ENCODE results near the gene MEG3.

MEG3 gene

DNA sequence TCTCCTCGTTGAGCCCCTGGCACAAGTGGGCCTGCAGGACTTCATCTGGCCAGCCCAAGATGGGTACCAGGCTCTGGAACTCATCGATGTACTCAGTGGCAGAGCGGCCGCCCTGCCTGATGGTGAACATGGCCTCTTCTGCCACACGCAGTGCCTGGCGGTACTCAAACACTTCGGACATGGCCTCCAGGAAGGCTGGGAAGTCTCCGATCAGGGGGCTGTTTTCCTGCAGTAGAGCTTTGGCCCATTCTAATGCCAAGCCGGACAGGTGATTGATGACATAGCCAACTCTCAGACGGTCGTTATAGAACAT, 57.8 kb downstream of the MEG3 start:
- DNase-seq = no peak

GRCh38 chr14:100884456-100884855, 58.5 kb downstream of the MEG3 start:
- DNase-seq = no peak

- DNase-seq = no peak
Measured at GRCh38 chr14:100885196-100885595, 59.3 kb downstream of the MEG3 start.

DNA sequence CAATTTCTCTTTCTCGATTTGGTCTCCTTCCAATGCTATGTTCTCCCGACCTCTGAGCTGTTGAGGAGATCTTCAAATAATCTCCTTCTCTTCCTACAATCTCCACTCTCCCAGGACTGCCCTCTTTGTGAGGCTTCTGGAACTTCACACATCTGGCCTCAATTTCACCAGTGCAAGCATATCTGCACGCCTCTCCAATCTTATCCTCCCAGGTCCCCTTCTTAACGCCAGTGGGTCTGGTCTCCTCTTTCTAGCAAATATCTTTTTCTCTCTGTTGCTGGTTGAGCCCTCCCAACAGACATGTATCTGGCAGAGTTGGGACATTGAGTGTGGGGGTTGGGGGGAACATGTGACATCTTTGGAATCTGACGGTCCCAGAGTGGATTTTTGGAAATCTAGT, 59.7 kb downstream of the MEG3 start:
- DNase-seq = no peak

GRCh38 chr14:100887728-100888335, 61.9 kb downstream of the MEG3 start:
- no peak for DNase-seq

DNA sequence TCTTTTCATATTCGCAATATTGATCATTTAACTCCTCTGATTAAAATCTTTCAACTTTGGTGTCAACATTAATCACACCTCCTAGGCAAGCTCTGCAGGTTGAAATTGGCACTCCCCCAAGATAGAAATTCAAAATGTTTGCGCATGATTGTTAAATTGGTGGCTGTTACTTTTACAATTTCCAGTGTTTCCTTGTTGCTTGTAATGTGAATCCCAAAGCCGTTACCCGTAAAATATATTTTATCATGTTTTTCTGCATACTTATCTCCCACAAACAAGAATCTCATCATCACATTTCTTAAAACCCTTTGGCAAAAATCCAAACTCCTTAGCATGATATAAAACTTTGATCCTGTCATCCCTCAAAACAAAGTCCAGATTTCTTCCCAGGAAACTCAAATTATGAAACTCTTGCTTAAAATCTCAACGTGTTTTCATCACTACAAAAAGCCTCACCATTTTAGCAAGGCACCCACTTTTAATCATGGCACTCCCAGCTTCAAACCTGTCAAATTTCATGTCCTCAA, 62.9 kb downstream of the MEG3 start:
- DNase-seq = no peak

GRCh38 chr14:100889641-100890040, 63.7 kb downstream of the MEG3 start:
- no peak for DNase-seq

- DNase-seq = no peak
Measured at GRCh38 chr14:100890061-100890850, 64.3 kb downstream of the MEG3 start.

DNA sequence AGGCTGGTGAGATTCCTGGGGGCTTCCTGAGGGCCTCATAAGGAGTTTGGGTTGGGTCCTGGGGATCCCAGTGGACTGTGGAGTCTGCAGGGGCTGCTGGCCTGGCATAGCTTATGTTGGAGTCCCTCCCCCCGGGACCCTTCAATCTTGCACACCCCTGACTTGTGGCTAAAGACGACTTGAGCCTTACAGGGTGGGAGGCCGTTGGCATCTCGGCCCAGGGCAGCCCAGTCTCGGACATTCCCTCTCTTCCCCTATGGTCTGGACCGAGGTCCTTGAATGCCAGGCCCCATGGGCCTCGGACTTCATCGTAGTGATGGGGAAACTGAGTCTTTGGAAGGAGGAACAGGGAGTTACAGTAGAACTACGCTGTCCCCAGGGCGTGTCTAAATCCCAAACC, 65.1 kb downstream of the MEG3 start:
- DNase-seq = no peak

GRCh38 chr14:100891501-100892445, 65.9 kb downstream of the MEG3 start:
- no peak for DNase-seq

- DNase-seq = no peak
Measured at GRCh38 chr14:100892496-100893227, 66.7 kb downstream of the MEG3 start.

- DNase-seq = no peak
Measured at GRCh38 chr14:100893228-100893601, 67.3 kb downstream of the MEG3 start.

- no peak for DNase-seq
Measured at GRCh38 chr14:100893760-100894159, 67.8 kb downstream of the MEG3 start.

GRCh38 chr14:100894416-100894815, 68.5 kb downstream of the MEG3 start:
- no peak for DNase-seq

DNA sequence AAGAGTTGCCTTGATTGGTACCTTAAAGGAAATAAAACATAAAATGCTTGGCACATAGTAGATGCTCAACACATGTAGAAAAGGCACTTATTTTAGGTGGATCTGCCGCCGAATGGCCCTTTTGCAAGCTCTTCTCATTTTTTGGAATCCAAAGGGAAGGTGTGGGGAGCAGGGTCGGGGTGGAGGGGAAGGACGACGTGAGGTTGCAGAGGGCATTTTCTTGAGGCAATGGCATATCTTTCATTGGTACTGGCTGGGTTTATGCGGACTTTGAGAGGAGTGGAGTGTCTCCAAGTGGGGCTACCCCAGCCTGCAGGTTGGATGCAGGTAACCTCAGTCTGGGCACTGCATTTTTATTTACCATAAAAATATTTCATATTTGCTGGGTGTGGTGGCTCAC, 69.5 kb downstream of the MEG3 start:
- no peak for DNase-seq

DNA sequence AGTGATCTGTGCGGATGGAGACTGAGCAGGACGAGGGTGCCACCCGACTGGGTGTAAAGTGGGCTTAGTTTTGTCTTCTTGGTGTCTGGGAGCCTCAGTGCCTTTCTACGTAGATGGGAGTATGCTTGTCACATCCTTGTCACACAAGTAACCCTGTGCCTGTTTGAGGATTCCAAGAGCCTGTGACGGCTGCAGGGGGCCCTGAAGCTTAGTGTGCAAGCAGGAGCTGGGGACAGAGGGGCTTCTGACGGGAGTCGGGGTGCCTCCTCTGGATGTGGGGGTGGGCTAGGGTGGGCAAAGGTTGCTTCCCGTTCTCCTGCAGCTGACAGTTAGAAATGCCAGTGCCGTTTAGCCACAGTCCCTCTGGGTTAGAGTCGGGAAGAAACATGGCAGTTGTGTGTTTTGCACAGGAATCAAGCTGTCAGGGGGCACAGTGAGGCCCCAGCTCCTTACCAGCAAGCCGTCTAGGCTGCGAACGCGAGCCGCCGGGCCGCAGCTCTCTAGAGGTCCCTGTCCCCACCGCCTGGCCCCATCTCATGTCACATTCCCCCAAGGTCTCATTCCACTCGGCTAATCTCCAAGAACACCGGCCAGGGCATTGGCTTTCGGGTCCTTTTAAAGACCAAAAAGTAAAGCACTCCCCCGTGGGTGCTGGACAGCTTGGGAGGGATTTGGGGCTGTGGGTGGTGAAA, 70.6 kb downstream of the MEG3 start:
- DNase-seq = no peak

- DNase-seq = no peak
Measured at GRCh38 chr14:100898465-100898864, 72.5 kb downstream of the MEG3 start.

DNA sequence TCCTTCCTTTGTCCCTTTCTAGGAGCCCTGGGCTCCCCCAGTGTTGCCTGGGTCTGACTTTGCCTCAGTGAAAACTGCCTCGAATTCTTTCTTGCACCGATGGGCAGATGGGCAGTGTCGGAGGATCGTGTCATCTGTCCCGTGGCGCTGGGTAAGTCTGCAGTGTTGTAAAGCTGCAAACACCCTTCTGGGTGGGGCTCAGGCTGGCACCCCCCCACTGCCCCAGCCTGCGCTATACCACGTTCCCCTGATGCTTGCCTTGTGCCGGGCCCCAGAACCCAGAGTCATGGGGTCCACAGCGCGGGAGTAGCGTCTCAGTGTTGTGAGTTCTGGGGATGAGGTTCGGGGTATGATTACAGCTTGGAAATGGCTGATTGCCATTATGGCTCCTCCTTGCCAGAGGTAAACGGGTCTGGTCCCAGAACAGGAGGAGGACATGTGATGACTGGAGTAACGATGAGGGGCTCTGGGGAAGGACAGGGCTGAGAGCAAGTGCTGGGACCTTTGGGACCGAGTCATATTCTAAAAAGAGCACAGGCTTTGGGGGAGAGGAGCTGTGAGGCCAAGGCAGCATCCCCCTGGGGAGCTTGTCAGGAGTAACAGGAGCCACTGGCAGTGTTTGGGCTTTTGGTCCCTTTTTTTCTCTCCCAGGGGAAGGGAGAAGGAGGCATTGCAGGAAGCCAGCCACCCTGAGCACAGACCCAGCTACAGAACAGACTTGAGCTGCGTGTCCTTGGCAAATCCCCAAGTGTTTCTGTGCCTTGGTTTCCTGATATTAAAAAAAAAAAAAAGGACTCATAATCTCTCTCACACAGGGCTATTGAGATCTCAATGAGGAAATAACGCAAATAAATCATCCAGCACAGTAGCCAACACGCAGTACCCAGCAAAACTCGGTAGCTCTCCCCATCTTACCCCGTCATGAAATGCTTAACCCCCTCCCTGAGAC, 73.3 kb downstream of the MEG3 start:
- no peak for DNase-seq

DNA sequence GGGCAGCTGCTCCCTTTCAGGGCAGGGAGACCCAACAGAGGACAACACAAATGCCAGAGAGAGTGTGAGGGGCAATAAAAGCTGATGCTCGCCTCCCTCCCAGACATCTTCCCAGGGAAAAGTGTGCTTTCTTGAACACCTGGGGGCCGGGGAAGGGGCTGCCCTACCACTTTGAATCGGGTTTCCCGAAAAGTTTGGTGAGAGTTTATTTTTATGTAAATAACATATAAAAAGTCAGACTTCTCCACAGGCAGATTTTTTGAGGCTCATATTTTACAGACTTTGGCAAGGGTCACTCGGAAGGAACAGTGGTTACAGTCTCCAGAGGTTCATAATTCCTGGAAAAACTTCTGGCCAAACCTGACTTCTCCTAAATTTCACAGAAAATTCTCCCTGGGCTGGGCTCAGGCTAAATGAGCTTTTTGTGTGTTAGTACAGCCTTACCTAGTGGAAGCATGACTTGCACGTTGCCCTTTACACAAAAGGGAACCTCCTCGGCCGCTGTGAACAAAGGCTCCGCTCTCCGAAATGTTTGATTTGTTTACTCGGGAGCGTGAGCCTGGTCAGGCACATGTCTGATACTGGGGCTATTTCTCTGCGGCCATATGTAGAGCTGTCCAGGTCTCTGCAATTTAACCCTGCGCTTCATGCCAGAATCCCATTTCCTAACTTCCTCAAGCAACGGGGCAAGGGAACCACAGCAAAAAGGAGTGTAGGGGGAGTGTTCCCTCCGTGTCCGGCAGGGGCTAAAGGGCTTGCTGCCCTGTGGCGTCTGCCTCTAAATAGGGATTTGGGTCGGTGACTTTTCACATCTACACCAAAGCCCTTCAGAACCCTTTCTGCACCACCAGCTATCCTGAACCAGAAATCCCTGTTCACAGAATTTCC, 74.2 kb downstream of the MEG3 start:
- DNase-seq = no peak

DNA sequence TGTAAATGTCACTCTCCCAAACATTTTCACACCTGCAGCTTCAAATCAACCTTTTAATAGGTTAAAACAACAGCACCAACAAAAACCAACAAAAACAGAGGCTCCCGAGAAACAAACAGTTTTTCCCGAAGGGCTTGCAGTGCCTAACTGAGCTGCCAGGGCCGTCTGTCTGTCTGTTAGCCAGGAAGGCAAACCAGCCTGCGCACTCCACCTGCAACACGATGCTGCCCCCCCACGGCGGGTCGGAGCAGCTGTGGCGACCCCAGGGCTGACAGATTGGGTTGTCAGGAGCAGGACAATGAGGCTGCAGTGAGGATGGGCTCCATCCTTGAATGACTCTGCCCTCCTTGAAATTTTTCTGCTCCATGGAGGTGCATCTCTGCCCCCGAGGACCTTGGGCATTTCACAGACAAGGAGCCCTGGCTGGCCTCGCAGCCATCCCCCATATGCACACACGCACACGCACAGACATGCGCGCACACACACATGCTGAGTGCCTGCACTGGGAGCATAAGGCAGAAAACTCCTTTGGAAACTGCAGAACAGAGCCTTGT, 75.0 kb downstream of the MEG3 start:
- DNase-seq = no peak

Measured in cerebellar nuclear complex (tissue), 1 donor.